HepG2 (cell line): Measurements from ENCODE around the gene LMCD1.

ENCODE experiments used
- FOXP4 ChIP-seq: sonication (generic); formaldehyde crosslinking; IDR thresholded peaks from 2 replicates; pipeline ENCODE4 v1.4.0; 2020; ENCODE audit warnings: missing genetic modification reagents
- HCFC1 ChIP-seq: fragments of 150-350 bp; IDR thresholded peaks from 2 replicates; pipeline ENCODE4 v1.6.1; 2014; ENCODE audit warnings: low read depth, low read length
- JUN ChIP-seq: sonication (generic); formaldehyde crosslinking; IDR thresholded peaks from 2 replicates; pipeline ENCODE4 v1.4.0; 2020; ENCODE audit warnings: mild to moderate bottlenecking, missing genetic modification reagents
- MED1 ChIP-seq: sonication (generic); formaldehyde crosslinking; IDR thresholded peaks from 2 replicates; pipeline ENCODE4 v1.4.0; 2020; ENCODE audit warnings: missing genetic modification reagents
- POLR2A ChIP-seq, 2 experiments: IDR thresholded peaks; 2 replicates each; pipeline ENCODE4 v1.6.1; 2011; ENCODE audit warnings: low read depth in 2 of 2, low read length in 2 of 2, mild to moderate bottlenecking in 1 of 2, moderate library complexity in 1 of 2; ENCODE audit not compliant: insufficient read depth in 1 of 2
- SP1 ChIP-seq, 2 experiments: fragments of 450-650 bp in 1 of 2; sonication (generic) in 1 of 2; formaldehyde crosslinking in 1 of 2; IDR thresholded peaks; 2 replicates each; pipeline versions ENCODE4 v1.4.0 to v1.6.1; 2016 to 2020; ENCODE audit warnings: missing genetic modification reagents in 1 of 2
- TCF7L2 ChIP-seq: IDR thresholded peaks from 2 replicates; pipeline ENCODE4 v1.6.1; 2011; ENCODE audit warnings: mild to moderate bottlenecking, low read depth, low read length, moderate library complexity
- ZBTB46 ChIP-seq: sonication (generic); formaldehyde crosslinking; IDR thresholded peaks from 2 replicates; pipeline ENCODE4 v1.4.0; 2020; ENCODE audit warnings: mild to moderate bottlenecking, missing genetic modification reagents, borderline replicate concordance
- ZC3H4 ChIP-seq: sonication (generic); formaldehyde crosslinking; IDR thresholded peaks from 2 replicates; pipeline ENCODE4 v1.4.0; 2020; ENCODE audit warnings: missing genetic modification reagents, borderline replicate concordance
- ZNF24 ChIP-seq: fragments of 450-650 bp; IDR thresholded peaks from 2 replicates; pipeline ENCODE4 v1.6.1; 2017; ENCODE audit warnings: antibody characterized with exemption, mild to moderate bottlenecking
- TF ChIP-seq, protein P1 (sequence below): sonication (generic); formaldehyde crosslinking; IDR thresholded peaks from 2 replicates; pipeline ENCODE4 v1.4.0; 2020; ENCODE audit warnings: missing genetic modification reagents
- TF ChIP-seq, protein P2 (sequence below): sonication (generic); formaldehyde crosslinking; IDR thresholded peaks from 2 replicates; pipeline ENCODE4 v1.4.0; 2020; ENCODE audit warnings: missing genetic modification reagents, borderline replicate concordance

- no peak for TF ChIP-seq SP1 (IDR thresholded peaks at IDR 0.05)
- TF ChIP-seq SP1 (CRISPR knock-in tag; IDR thresholded peaks at IDR 0.05): no peak
- no peak for TF ChIP-seq JUN
- no peak for TF ChIP-seq ZBTB46
- TF ChIP-seq ZNF24: no peak
- TF ChIP-seq MED1: no peak
- no peak for TF ChIP-seq HCFC1
- TF ChIP-seq, protein P1, sequence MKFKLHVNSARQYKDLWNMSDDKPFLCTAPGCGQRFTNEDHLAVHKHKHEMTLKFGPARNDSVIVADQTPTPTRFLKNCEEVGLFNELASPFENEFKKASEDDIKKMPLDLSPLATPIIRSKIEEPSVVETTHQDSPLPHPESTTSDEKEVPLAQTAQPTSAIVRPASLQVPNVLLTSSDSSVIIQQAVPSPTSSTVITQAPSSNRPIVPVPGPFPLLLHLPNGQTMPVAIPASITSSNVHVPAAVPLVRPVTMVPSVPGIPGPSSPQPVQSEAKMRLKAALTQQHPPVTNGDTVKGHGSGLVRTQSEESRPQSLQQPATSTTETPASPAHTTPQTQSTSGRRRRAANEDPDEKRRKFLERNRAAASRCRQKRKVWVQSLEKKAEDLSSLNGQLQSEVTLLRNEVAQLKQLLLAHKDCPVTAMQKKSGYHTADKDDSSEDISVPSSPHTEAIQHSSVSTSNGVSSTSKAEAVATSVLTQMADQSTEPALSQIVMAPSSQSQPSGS (CRISPR knock-in tag): no peak
- TF ChIP-seq FOXP4 (CRISPR knock-in tag): no peak
- TF ChIP-seq, protein P2, sequence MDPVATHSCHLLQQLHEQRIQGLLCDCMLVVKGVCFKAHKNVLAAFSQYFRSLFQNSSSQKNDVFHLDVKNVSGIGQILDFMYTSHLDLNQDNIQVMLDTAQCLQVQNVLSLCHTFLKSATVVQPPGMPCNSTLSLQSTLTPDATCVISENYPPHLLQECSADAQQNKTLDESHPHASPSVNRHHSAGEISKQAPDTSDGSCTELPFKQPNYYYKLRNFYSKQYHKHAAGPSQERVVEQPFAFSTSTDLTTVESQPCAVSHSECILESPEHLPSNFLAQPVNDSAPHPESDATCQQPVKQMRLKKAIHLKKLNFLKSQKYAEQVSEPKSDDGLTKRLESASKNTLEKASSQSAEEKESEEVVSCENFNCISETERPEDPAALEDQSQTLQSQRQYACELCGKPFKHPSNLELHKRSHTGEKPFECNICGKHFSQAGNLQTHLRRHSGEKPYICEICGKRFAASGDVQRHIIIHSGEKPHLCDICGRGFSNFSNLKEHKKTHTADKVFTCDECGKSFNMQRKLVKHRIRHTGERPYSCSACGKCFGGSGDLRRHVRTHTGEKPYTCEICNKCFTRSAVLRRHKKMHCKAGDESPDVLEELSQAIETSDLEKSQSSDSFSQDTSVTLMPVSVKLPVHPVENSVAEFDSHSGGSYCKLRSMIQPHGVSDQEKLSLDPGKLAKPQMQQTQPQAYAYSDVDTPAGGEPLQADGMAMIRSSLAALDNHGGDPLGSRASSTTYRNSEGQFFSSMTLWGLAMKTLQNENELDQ: no peak
- no peak for TF ChIP-seq ZC3H4 (CRISPR knock-in tag)
- no peak for TF ChIP-seq POLR2A (IDR thresholded peaks at IDR 0.05; ENCODE audit: insufficient read depth in 1 of 2, low read depth in 2 of 2, low read length in 2 of 2)
- TF ChIP-seq TCF7L2: no peak
Measured at GRCh38 chr3:8504611-8504973, 3.0 kb downstream of the LMCD1 start.
